B cell (primary cell): ENCODE measurements around the gene PSPC1.

Experiments used
- CTCF ChIP-seq: fragments of 200-600 bp; IDR thresholded peaks from one replicate; pipeline ENCODE4 v1.8.0; 2022; ENCODE audit warnings: antibody characterized with exemption, mild to moderate bottlenecking
- EZH2 ChIP-seq: IDR thresholded peaks from 2 replicates; pipeline ENCODE4 v1.6.1; 2012; ENCODE audit warnings: borderline replicate concordance, low read depth, mild to moderate bottlenecking, moderate library complexity, low read length; ENCODE audit not compliant: insufficient read depth, poor library complexity, severe bottlenecking

GRCh38 chr13:19764237-19764636, 18.5 kb downstream of the PSPC1 start:
- TF ChIP-seq CTCF = no peak
- TF ChIP-seq EZH2 = no peak
